HepG2 (cell line): ENCODE results near the gene TBX6. TPM values are rescaled to one million over a fixed set of nuclear protein-coding genes. Genes with fewer than 3 reads are reported as not detected.

ENCODE experiments used
- AKNA ChIP-seq: sonication (generic); formaldehyde crosslinking; IDR thresholded peaks from 2 replicates; pipeline ENCODE4 v1.4.0; 2020; ENCODE audit warnings: missing genetic modification reagents, borderline replicate concordance
- GFI1 ChIP-seq: sonication (generic); formaldehyde crosslinking; IDR thresholded peaks from 2 replicates; pipeline ENCODE4 v1.5.0; 2020; ENCODE audit warnings: missing genetic modification reagents, mild to moderate bottlenecking, borderline replicate concordance
- PAX8 ChIP-seq: sonication (generic); formaldehyde crosslinking; IDR thresholded peaks from 2 replicates; pipeline ENCODE4 v1.8.0; 2022; ENCODE audit warnings: mild to moderate bottlenecking, missing genetic modification reagents, borderline replicate concordance
- PITX1 ChIP-seq: sonication (generic); formaldehyde crosslinking; IDR thresholded peaks from 2 replicates; pipeline ENCODE4 v1.5.1; 2020; ENCODE audit warnings: mild to moderate bottlenecking, missing genetic modification reagents
- SPEN ChIP-seq: sonication (generic); formaldehyde crosslinking; IDR thresholded peaks from 2 replicates; pipeline ENCODE4 v1.5.1; 2020; ENCODE audit warnings: low read depth, mild to moderate bottlenecking, missing genetic modification reagents
- U2AF1 ChIP-seq: fragments of 200-400 bp; formaldehyde crosslinking; optimal IDR thresholded peaks from 2 replicates; pipeline ENCODE3; 2017; ENCODE audit warnings: mild to moderate bottlenecking, low read depth, low read length
- YEATS2 ChIP-seq: sonication (generic); formaldehyde crosslinking; IDR thresholded peaks from 2 replicates; pipeline ENCODE4 v1.4.0; 2020; ENCODE audit warnings: missing genetic modification reagents, borderline replicate concordance
- ZBTB21 ChIP-seq: sonication (generic); formaldehyde crosslinking; IDR thresholded peaks from 2 replicates; pipeline ENCODE4 v1.4.0; 2020; ENCODE audit warnings: missing genetic modification reagents
- ZBTB42 ChIP-seq: sonication (generic); formaldehyde crosslinking; IDR thresholded peaks from 2 replicates; pipeline ENCODE4 v1.5.0; 2020; ENCODE audit warnings: mild to moderate bottlenecking, missing genetic modification reagents
- ZFP37 ChIP-seq: sonication (generic); formaldehyde crosslinking; IDR thresholded peaks from 2 replicates; pipeline ENCODE4 v1.4.0; 2020; ENCODE audit warnings: missing genetic modification reagents, borderline replicate concordance
- ZFX ChIP-seq: sonication (generic); formaldehyde crosslinking; IDR thresholded peaks from 2 replicates; pipeline ENCODE4 v1.4.0; 2020; ENCODE audit warnings: mild to moderate bottlenecking, low read depth, missing genetic modification reagents, moderate library complexity
- ZNF263 ChIP-seq: sonication (generic); formaldehyde crosslinking; IDR thresholded peaks from 2 replicates; pipeline ENCODE4 v1.4.0; 2020; ENCODE audit warnings: missing genetic modification reagents
- ZNF383 ChIP-seq: sonication (generic); formaldehyde crosslinking; IDR thresholded peaks from 2 replicates; pipeline ENCODE4 v1.4.0; 2020; ENCODE audit warnings: missing genetic modification reagents, mild to moderate bottlenecking, borderline replicate concordance
- polyA plus RNA-seq, 8 experiments: library from polyadenylated mRNA; depleted of rRNA in 3 of 8; stranded (reverse) in 7 of 8; unstranded in 1 of 8; fragments of >200 nt; fragmentation: Illumina TruSeq in 4 of 8; extraction: Trizol in 4 of 8; gene quantifications; 2 replicates each; pipeline versions ENCODE4 v1.2.1 to v1.2.3, GENCODE V29; 2011 to 2016; ENCODE audit warnings: low read depth in 4 of 8, missing spikeins in 1 of 8, mixed read lengths in 1 of 8; ENCODE audit not compliant: insufficient read depth in 1 of 8
- total RNA-seq, 5 experiments: library from RNA; depleted of rRNA; stranded (reverse); fragments of >200 nt; fragmentation: Illumina TruSeq; extraction: Trizol; gene quantifications; 2 replicates each; pipeline ENCODE4 v1.2.3, GENCODE V29; 2016; ENCODE audit warnings: low read depth in 1 of 5
- TF ChIP-seq, protein P1 (sequence below): sonication (generic); formaldehyde crosslinking; IDR thresholded peaks from 2 replicates; pipeline ENCODE4 v1.5.0; 2020; ENCODE audit warnings: missing genetic modification reagents
- TF ChIP-seq, protein P2 (sequence below): sonication (generic); formaldehyde crosslinking; IDR thresholded peaks from 2 replicates; pipeline ENCODE4 v1.9.0; 2021; ENCODE audit warnings: missing genetic modification reagents, borderline replicate concordance
- TF ChIP-seq, protein P3 (sequence below): sonication (generic); IDR thresholded peaks from 2 replicates; pipeline ENCODE4 v1.6.1; 2016; ENCODE audit warnings: low read depth, borderline replicate concordance

TBX6 gene
- total and polyA plus RNA-seq, 2 of the 13 experiments (the other 11 are each of a cell fraction or from before 2014, with no cell fraction given), result 0.24 to 0.42 TPM

- TF ChIP-seq, protein P1, sequence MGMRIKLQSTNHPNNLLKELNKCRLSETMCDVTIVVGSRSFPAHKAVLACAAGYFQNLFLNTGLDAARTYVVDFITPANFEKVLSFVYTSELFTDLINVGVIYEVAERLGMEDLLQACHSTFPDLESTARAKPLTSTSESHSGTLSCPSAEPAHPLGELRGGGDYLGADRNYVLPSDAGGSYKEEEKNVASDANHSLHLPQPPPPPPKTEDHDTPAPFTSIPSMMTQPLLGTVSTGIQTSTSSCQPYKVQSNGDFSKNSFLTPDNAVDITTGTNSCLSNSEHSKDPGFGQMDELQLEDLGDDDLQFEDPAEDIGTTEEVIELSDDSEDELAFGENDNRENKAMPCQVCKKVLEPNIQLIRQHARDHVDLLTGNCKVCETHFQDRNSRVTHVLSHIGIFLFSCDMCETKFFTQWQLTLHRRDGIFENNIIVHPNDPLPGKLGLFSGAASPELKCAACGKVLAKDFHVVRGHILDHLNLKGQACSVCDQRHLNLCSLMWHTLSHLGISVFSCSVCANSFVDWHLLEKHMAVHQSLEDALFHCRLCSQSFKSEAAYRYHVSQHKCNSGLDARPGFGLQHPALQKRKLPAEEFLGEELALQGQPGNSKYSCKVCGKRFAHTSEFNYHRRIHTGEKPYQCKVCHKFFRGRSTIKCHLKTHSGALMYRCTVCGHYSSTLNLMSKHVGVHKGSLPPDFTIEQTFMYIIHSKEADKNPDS, result peak; percentile 60; the same call in 1 of the 2 replicates
- peak; percentile 38; the same call in 1 of the 2 replicates for TF ChIP-seq ZFX (CRISPR knock-in tag)
- TF ChIP-seq, protein P2, sequence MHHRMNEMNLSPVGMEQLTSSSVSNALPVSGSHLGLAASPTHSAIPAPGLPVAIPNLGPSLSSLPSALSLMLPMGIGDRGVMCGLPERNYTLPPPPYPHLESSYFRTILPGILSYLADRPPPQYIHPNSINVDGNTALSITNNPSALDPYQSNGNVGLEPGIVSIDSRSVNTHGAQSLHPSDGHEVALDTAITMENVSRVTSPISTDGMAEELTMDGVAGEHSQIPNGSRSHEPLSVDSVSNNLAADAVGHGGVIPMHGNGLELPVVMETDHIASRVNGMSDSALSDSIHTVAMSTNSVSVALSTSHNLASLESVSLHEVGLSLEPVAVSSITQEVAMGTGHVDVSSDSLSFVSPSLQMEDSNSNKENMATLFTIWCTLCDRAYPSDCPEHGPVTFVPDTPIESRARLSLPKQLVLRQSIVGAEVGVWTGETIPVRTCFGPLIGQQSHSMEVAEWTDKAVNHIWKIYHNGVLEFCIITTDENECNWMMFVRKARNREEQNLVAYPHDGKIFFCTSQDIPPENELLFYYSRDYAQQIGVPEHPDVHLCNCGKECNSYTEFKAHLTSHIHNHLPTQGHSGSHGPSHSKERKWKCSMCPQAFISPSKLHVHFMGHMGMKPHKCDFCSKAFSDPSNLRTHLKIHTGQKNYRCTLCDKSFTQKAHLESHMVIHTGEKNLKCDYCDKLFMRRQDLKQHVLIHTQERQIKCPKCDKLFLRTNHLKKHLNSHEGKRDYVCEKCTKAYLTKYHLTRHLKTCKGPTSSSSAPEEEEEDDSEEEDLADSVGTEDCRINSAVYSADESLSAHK (CRISPR knock-in tag), result 0 out of 2 replicates have a peak, but pooled peaks have one; percentile 57
- peak; percentile 66 for TF ChIP-seq SPEN (CRISPR knock-in tag)
- TF ChIP-seq YEATS2 (CRISPR knock-in tag), result peak; percentile 71; the same call in 1 of the 2 replicates
- no peak for TF ChIP-seq ZFP37
- TF ChIP-seq ZBTB21 (CRISPR knock-in tag), result no peak; the same call in 1 of the 2 replicates
- TF ChIP-seq, protein P3, sequence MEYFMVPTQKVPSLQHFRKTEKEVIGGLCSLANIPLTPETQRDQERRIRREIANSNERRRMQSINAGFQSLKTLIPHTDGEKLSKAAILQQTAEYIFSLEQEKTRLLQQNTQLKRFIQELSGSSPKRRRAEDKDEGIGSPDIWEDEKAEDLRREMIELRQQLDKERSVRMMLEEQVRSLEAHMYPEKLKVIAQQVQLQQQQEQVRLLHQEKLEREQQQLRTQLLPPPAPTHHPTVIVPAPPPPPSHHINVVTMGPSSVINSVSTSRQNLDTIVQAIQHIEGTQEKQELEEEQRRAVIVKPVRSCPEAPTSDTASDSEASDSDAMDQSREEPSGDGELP, result peak; percentile 61; the same call in 1 of the 2 replicates
- TF ChIP-seq GFI1 (CRISPR knock-in tag), result 0 out of 2 replicates have a peak, but pooled peaks have one; percentile 77
- no peak for TF ChIP-seq AKNA (CRISPR knock-in tag)
- no peak for TF ChIP-seq PAX8 (CRISPR knock-in tag)
- no peak; the same call in 1 of the 2 replicates for TF ChIP-seq ZNF263 (CRISPR knock-in tag)
- TF ChIP-seq ZNF383, result no peak
- TF ChIP-seq ZBTB42, result no peak
- TF ChIP-seq U2AF1, result no peak
- TF ChIP-seq PITX1 (CRISPR knock-in tag), result peak; percentile 55; the same call in 1 of the 2 replicates
These were observed at the start of gene TBX6 (continued) for GRCh38 chr16:30091474-30092372.
